ENCODE results near the gene RCBTB1.

- TF ChIP-seq CTCF (IDR thresholded peaks at IDR 0.05; ENCODE audit: poor library complexity, severe bottlenecking) (no peak), EZH2 (IDR thresholded peaks at IDR 0.05; ENCODE audit: borderline replicate concordance, insufficient read depth, low read length, poor library complexity, severe bottlenecking) (no peak), EP300 (conservative IDR thresholded peaks at IDR 0.05; ENCODE audit: poor library complexity, severe bottlenecking) (no peak), RAD21 (conservative IDR thresholded peaks at IDR 0.05) (no peak), POLR2AphosphoS5 (IDR thresholded peaks at IDR 0.05) (no peak), MXI1 (conservative IDR thresholded peaks at IDR 0.05; ENCODE audit: poor library complexity, severe bottlenecking) (no peak), TAF1 (IDR thresholded peaks at IDR 0.05; ENCODE audit: low read depth) (no peak), SMC3 (conservative IDR thresholded peaks at IDR 0.05; ENCODE audit: poor library complexity) (no peak)
- TF ChIP-seq, protein P1, sequence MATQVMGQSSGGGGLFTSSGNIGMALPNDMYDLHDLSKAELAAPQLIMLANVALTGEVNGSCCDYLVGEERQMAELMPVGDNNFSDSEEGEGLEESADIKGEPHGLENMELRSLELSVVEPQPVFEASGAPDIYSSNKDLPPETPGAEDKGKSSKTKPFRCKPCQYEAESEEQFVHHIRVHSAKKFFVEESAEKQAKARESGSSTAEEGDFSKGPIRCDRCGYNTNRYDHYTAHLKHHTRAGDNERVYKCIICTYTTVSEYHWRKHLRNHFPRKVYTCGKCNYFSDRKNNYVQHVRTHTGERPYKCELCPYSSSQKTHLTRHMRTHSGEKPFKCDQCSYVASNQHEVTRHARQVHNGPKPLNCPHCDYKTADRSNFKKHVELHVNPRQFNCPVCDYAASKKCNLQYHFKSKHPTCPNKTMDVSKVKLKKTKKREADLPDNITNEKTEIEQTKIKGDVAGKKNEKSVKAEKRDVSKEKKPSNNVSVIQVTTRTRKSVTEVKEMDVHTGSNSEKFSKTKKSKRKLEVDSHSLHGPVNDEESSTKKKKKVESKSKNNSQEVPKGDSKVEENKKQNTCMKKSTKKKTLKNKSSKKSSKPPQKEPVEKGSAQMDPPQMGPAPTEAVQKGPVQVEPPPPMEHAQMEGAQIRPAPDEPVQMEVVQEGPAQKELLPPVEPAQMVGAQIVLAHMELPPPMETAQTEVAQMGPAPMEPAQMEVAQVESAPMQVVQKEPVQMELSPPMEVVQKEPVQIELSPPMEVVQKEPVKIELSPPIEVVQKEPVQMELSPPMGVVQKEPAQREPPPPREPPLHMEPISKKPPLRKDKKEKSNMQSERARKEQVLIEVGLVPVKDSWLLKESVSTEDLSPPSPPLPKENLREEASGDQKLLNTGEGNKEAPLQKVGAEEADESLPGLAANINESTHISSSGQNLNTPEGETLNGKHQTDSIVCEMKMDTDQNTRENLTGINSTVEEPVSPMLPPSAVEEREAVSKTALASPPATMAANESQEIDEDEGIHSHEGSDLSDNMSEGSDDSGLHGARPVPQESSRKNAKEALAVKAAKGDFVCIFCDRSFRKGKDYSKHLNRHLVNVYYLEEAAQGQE (IDR thresholded peaks at IDR 0.05; ENCODE audit: borderline replicate concordance): no peak
These were observed 23.4 kb upstream of the RCBTB1 start for GRCh38 chr13:49608651-49609331.

Measured in neural cell (in vitro differentiated cells).